ENCODE measurements around the gene NAB1.

- no peak for TF ChIP-seq CTCF (IDR thresholded peaks at IDR 0.05)
- TF ChIP-seq POLR2A (IDR thresholded peaks at IDR 0.05): no peak
- no peak for TF ChIP-seq EP300 (IDR thresholded peaks at IDR 0.05)
Measured at GRCh38 chr2:190628591-190629319, 20.1 kb upstream of the NAB1 start.

Data from stomach (tissue), 4 donors.